SK-MEL-5 (cell line): ENCODE data around the gene AATK. TPM values are rescaled to one million over a fixed set of nuclear protein-coding genes. Genes with fewer than 3 reads are reported as not detected.
A peak's percentile ranks its signal among the peaks of the same experiment; 100 is the strongest.

Experiments used
- DNase-seq: peaks from one replicate; pipeline ENCODE4 v3.0.0-alpha.2; 2016; ENCODE audit warnings: low read depth, low spot score
- in situ Hi-C: cut with HindIII; loops from 2 replicates; pipeline ENCODE4 v1.10.0; 2016; ENCODE audit warnings: low sequenced_read_pairs, high pct_unique_total_duplicates, low pct_unique_long_range_greater_than_20kb
- total RNA-seq: library from RNA; depleted of rRNA; stranded (reverse); fragments of >200 nt; shearing (Covaris generic); gene quantifications from 2 replicates; pipeline ENCODE4 v1.2.3, GENCODE V29; 2014

AATK gene
- total RNA-seq, 1 experiment from 2014 or later: 6.9 TPM

DNA sequence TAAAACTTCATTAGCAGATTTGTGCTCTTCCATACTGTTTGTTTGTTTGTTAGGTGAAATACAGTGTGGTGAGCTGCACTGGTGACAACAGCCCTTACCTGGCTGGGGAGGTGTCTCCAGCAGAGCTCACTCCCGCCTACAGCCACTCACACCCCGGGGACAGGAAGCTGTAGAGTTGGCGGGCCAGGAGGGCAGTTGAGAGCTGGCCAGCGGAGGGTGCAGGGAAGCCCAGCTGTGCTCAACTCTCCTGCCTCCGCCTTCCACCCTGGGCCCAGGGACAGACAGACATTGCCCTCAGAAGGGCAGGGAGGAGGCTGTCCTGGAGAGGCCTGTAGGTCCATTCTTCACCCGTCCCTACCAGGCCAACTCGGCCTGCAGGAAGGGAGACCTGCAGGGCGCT, 49.3 kb downstream of the AATK start:
- no peak for DNase-seq
- in situ Hi-C loops: loop anchor here (25.0 kb wide), 1 partner anchor 104 kb away; no protein-coding TSS in a partner anchor

- DNase-seq: no peak
- in situ Hi-C loops: loop anchor here (25.0 kb wide), 1 partner anchor 104 kb away; no protein-coding TSS in a partner anchor
These were observed 50.1 kb downstream of the AATK start for GRCh38 chr17:81115749-81116464.

- no peak for DNase-seq
- in situ Hi-C loops: loop anchor here (25.0 kb wide), 1 partner anchor 103 kb away; no protein-coding TSS in a partner anchor
These were observed 50.8 kb downstream of the AATK start for GRCh38 chr17:81115219-81115618.

DNA sequence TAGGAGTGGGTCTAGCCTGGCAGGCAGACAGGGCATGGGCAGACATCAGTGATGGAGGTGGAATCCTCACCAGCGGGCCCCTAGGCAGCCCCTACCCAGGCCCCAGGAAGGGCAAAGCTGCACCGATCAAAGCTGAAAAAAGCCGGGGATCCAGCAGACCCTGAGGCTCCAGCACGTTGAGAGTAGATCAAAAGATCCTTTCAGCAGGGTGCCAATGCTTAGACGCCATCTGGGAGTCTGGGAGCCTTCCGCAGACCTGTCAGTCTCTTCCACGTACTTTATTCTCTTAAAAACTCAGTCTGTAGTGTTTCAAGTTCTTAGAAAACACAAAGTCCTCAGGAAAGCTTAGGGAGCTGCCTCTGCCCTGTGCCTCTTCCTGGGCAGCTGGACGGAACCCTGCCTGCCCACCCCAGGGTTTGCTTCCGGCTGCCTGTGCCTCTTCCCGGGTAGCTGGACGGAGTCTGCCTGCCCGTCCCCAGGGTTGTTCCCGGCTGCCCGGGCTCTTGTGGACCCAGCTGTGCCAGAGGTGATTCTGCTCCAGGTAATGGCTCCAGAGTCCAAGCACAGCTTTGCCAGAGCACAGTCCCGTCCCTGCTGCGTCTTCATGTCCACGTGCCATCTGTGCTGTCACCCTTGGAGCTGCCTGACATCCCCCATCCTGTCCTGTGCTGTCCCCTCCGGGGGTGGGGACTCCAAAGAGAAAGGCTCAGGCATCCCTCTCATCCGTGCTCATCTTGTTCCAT, 51.5 kb downstream of the AATK start:
- no peak for DNase-seq
- in situ Hi-C loops: loop anchor here (25.0 kb wide), 1 partner anchor 102 kb away; no protein-coding TSS in a partner anchor

DNA sequence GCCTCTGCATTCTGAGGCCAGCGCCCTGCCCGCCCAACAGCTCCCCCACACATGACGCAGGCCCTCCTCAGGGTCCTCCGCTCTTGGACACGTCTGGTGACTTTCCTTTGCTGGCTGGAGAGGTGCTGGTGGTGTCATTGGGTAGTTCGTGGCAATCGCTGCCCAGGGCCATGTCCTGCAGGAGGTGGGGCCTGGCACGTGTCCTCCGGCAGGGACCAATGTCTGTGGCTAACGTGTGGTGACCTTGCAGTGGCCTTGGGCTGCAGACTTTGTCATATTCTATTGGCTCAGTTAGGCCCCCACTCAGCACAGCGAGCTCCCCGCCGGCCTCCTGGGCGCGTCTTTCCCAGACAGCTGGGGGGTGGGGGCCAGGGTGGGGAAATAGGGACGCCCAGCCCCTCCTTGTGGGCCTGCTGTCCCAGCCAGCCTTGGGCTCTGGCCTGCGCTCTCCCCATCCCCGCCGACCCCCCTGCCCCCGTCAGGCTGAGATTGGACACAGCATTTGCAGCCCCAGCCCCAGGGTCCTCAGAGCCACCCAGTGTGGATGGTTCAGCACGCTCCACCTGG, 52.8 kb downstream of the AATK start:
- no peak for DNase-seq
- in situ Hi-C loops: loop anchor here (25.0 kb wide), 1 partner anchor 101 kb away; no protein-coding TSS in a partner anchor

DNA sequence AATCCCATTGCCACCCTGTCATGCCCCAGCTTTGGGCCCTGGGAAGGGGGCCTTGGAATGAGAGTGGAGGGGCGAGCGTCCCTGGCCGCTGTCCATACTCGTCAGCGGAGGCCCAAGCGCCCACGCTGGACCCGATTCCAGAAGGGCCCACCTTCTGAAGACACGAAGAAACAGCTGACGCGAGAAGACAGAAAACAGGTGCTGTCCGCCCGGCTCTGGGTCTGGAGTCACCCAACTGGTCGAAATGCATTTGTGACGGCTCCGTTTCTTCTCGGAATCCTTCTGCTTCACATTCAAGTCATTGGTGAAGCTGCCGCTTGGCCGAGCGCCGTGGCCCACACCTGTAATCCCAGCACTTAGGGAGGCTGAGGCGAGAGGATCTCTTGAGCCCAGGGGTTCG, 53.6 kb downstream of the AATK start:
- in situ Hi-C loops: loop anchor here (25.0 kb wide), 1 partner anchor 100 kb away; no protein-coding TSS in a partner anchor
- no peak for DNase-seq

DNA sequence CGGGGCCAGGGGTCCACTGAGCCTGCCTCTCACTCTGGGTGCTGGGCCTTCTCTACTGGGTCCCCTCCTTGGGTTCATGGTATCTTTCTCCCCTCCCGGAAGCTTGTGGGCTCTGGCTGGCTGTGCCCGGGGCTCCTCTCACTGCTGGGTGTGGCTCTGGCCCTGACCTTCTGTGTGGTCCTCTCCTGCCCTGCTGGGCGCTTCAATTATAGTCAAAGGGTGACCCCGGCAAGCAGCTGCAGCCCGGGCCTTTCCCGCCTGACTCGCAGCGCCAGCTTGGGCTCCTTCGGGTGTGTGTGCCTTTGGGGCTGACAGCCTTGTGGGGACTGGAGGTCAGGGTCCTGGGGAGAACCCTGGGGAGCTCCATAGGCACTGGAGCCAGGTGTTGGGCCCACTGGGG, 55.0 kb downstream of the AATK start:
- in situ Hi-C loops: loop anchor here (25.0 kb wide), 1 partner anchor 99 kb away; no protein-coding TSS in a partner anchor
- no peak for DNase-seq

DNA sequence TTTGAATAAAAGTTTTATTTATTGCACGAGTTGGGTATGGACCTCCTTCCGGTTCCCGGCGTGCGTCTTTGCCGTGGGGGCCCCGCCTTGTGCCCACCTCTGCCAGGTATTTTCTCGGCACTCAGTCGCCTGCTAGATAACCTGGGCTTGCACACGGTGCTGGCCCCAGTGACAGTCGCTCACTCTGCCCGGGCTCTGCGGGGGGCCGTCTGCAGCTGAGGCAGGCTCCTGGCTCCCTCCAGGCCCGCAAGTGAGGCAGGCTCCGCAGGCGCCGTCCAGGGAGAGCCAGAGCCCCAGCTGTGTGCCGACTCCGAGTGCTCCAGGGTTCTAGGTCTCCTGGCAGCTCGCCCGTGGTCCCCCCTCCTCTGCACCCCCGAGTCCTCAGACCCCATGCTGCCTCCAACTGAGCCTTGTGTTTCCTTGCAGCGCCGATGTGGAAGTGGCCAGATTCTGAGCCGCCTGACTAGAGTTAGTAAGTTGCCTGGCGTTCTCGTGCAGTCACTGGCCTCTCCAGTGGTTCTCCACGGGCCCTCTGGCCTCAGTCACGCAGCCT, 55.5 kb downstream of the AATK start:
- in situ Hi-C loops: loop anchor here (25.0 kb wide), 1 partner anchor 98 kb away; no protein-coding TSS in a partner anchor
- DNase-seq: no peak

DNA sequence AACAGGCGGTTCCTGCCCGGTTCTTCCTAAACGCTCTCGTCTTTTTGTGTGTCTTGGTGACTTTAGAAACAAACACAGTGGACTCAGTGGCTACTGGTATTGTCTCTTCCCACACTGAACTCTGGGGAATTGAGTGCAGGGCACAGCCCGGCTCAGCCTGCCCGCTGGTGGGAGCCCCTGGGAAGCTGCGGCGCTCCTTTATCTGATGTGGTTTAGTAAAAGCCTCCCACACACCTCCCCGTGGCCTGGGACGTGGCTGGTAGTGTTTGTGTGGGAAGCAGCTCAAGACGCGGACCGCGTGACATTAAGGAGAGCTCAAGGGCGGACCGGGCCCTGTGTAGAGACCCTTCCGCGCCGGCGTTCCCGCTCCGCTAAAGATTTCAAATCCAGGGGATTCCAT, 56.1 kb downstream of the AATK start:
- in situ Hi-C loops: loop anchor here (25.0 kb wide), 1 partner anchor 98 kb away; no protein-coding TSS in a partner anchor
- no peak for DNase-seq

- in situ Hi-C loops: loop anchor here (25.0 kb wide), 1 partner anchor 96 kb away; no protein-coding TSS in a partner anchor
- DNase-seq: no peak
These were observed 57.8 kb downstream of the AATK start for GRCh38 chr17:81108220-81108619.

DNA sequence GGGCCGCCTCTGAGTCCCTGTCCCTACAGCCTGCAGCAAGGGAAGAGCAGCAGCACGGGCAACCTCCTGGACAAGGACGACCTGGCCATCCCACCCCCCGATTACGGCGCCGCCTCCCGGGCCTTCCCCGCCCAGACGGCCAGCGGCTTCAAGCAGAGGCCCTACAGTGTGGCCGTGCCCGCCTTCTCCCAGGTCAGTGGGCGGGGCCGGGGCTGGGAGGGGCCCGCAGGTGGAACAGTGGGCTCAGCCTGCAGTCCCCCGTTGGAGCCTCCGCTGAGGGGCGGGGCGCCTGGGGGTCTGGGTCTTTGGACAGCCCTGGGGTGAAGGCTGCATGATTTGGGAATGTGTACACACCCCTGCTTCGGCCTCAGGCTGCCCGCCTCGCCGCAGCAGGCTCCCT, 59.3 kb downstream of the AATK start:
- in situ Hi-C loops: loop anchor here (25.0 kb wide), 1 partner anchor 94 kb away; no protein-coding TSS in a partner anchor
- DNase-seq: no peak

DNA sequence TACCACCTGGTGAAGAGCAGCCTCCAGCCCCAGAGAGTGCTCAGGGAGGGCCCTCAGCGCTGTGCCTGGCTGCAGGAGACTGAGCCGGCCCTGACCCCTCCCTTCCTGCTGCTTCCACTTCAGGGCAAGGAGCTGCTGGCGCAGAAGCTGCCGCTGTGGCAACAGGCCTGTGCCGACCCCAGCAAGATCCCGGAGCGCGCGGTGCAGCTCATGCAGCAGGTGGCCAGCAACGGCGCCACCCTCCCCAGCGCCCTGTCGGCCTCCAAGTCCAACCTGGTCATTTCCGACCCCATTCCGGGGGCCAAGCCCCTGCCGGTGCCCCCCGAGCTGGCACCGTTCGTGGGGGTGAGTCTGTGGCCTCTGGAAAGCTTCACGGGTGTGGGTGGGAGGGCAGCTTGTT, 62.6 kb downstream of the AATK start:
- in situ Hi-C loops: loop anchor here (25.0 kb wide), 1 partner anchor 91 kb away; no protein-coding TSS in a partner anchor
- DNase-seq: no peak

- DNase-seq: no peak
- in situ Hi-C loops: loop anchor here (25.0 kb wide), 1 partner anchor 91 kb away; no protein-coding TSS in a partner anchor
These were observed 63.2 kb downstream of the AATK start for GRCh38 chr17:81102869-81103268.

- in situ Hi-C loops: loop anchor here (25.0 kb wide), 1 partner anchor 90 kb away; no protein-coding TSS in a partner anchor
- DNase-seq: no peak
These were observed 63.7 kb downstream of the AATK start for GRCh38 chr17:81102352-81102751.

DNA sequence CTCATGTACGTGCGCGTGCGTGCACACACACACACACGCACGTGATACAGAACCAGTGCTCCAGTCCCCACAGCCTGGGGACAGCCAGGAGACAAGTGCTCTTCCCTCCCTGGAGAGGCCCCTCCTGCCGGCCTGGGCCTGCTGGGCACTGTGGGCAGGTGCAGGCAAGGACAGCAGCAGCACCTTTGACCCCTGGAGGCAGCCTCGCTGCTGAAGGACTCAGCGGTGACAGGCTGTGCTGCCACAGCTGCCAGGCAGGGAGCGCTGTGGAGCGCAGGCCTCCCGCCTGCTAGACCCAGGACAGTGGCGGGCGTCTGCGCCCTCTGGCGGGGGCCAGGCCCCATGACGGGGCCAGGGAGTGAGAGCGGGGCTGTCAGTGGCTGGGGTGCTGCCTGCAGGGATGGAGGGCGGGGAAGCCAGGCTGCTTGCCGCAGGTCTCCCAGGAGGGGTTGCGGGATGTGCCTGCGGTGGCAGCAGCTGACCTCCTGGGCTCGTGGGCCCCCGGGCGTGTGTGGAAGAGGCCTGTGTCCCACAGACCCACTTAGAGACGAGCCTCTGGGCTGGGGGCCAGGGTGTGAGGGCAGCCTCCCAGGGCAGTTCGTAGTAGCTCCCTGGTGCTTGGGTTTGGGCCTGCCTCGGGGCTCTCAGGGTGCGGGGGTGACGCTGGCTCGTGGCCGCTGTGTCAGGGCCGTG, 64.3 kb downstream of the AATK start:
- in situ Hi-C loops: loop anchor here (25.0 kb wide), 1 partner anchor 89 kb away; no protein-coding TSS in a partner anchor
- DNase-seq: peak; percentile 93

GRCh38 chr17:81100668-81101067, 65.4 kb downstream of the AATK start:
- in situ Hi-C loops: loop anchor here (25.0 kb wide), 1 partner anchor 88 kb away; no protein-coding TSS in a partner anchor
- DNase-seq: no peak

GRCh38 chr17:81099888-81100287, 66.1 kb downstream of the AATK start:
- no peak for DNase-seq
- in situ Hi-C loops: loop anchor here (25.0 kb wide), 1 partner anchor 88 kb away; no protein-coding TSS in a partner anchor
